Fibroblast of villous mesenchyme (primary cell): ENCODE measurements around the gene CEP112. TPM values are rescaled to one million over a fixed set of nuclear protein-coding genes. Genes with fewer than 3 reads are reported as not detected.

ENCODE experiments used
- DNase-seq: peaks from one replicate; pipeline ENCODE4 v3.0.0-alpha.2; 2010; ENCODE audit warnings: low read depth
- H3K4me3 ChIP-seq: 2 replicates; pipeline ENCODE4 v1.5.1; 2011; ENCODE audit warnings: low read depth, mild to moderate bottlenecking, low read length
- total RNA-seq: library from RNA; depleted of rRNA; stranded (reverse); fragments of >200 nt; gene quantifications from 2 replicates; pipeline ENCODE4 v1.2.3, GENCODE V29; 2012
- TF ChIP-seq, protein P1 (sequence below): IDR thresholded peaks from 2 replicates; pipeline ENCODE4 v1.5.1; 2012; ENCODE audit warnings: low read depth, mild to moderate bottlenecking, low read length; ENCODE audit not compliant: insufficient read depth

CEP112 gene
- total RNA-seq, 1 donor = 10.8 TPM

- DNase-seq = peak; percentile 44
- H3K4me3 ChIP-seq = peak overlapping the region; percentile 44
- TF ChIP-seq, protein P1, sequence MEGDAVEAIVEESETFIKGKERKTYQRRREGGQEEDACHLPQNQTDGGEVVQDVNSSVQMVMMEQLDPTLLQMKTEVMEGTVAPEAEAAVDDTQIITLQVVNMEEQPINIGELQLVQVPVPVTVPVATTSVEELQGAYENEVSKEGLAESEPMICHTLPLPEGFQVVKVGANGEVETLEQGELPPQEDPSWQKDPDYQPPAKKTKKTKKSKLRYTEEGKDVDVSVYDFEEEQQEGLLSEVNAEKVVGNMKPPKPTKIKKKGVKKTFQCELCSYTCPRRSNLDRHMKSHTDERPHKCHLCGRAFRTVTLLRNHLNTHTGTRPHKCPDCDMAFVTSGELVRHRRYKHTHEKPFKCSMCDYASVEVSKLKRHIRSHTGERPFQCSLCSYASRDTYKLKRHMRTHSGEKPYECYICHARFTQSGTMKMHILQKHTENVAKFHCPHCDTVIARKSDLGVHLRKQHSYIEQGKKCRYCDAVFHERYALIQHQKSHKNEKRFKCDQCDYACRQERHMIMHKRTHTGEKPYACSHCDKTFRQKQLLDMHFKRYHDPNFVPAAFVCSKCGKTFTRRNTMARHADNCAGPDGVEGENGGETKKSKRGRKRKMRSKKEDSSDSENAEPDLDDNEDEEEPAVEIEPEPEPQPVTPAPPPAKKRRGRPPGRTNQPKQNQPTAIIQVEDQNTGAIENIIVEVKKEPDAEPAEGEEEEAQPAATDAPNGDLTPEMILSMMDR = no peak
These were observed 597.8 kb downstream of the CEP112 start for GRCh38 chr17:65593855-65594845.

DNA sequence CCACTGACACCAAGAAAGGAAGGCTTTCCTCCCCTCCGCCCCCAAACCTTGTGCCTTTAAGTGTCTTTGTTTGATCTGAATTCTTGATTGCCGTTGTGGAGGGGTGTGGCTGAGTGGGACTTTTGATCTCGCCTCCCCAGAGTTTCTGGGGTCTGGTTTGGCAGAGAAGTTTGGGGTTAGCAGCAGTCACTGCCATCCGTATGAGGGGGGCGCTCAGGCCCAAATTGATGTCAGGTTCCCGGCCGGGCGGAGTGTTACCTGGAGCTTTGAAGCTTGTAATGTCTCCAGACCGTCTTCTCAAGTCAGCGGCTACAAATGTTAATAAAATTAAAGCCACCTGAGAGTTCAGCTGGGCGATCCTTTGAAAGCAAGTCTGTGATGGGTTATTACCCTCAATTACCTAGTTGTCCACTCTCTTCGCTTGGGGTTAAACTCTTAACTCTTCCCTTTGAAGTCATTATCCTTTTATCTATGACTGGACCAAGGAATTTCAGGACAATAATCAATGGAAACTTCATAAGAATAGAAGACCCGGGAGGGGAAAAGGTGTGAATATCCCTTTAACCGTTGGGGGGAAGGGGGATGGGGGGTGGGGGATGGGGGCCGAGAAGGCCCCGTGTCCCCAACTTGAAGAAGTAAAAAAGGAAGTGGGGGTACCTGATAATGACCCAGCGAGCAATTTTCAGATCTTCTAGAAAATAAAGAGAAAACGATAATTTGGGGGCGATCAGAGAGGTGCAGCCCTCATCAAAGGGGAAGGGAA lies 598.7 kb downstream of the CEP112 start:
- TF ChIP-seq, protein P1 = no peak
- peak overlapping the region; percentile 44 for H3K4me3 ChIP-seq
- DNase-seq = no peak

DNA sequence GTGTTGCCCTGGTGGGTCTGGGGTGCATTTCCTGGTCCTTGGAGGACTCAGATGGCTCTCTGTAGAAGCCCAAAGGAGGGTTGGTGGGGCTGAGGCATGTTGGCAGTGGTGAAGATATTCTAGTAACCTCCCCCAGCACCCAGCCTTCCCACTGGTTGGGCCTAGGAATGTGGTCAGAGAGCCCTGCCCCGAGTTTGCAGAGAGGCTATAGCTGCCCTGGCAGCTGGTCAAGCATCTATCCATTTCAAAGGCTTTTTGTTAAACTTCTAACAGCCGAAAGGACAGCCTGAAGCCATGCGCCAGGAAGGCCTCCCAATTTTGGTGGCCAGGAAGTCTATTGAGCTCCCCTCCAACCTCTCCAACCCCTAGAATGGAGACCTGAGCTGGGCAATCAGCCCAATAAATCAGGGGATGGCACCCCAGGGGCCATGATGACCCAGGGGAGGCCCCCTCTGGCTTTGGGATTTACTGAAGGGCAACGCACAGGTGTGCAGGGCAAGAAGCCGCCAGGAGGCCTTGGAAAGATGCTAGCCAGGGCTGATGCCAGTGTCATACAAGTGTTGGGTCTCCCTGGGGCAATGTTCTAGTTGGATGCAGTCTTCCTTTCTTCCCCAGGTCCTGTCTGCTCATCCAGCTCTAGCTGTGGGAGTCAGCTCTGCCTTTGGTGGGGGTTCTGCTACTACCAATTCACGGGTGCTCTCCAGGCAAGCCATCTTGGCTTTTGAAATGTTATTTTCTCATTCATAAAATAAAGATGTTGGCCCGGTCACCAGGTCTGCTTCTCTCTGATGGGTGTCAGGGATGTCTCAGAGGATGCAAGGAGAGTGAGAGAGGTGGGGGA lies 599.6 kb downstream of the CEP112 start:
- TF ChIP-seq, protein P1 = no peak
- DNase-seq = no peak
- H3K4me3 ChIP-seq = no peak overlapping the region

DNA sequence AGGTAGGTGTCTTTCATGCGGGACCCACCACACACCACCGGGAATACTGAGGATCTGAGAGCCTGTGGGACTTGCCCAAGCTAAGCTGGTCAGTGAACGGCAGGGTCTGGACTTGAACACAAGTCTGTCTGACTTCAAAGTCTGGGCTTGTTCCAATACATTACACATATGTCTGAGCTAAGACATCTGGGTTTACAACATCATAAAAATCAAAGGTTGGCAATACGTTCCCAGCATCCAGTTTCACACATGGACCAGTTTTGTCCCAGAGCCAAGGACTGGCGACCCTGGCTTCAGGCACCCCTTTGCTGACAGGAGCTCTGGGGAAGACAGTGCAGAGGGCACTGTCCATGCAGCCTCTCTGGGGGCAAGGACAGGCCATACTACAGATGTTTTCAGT lies 602.6 kb downstream of the CEP112 start:
- no peak overlapping the region for H3K4me3 ChIP-seq
- TF ChIP-seq, protein P1 = no peak
- peak; percentile 46 for DNase-seq

DNA sequence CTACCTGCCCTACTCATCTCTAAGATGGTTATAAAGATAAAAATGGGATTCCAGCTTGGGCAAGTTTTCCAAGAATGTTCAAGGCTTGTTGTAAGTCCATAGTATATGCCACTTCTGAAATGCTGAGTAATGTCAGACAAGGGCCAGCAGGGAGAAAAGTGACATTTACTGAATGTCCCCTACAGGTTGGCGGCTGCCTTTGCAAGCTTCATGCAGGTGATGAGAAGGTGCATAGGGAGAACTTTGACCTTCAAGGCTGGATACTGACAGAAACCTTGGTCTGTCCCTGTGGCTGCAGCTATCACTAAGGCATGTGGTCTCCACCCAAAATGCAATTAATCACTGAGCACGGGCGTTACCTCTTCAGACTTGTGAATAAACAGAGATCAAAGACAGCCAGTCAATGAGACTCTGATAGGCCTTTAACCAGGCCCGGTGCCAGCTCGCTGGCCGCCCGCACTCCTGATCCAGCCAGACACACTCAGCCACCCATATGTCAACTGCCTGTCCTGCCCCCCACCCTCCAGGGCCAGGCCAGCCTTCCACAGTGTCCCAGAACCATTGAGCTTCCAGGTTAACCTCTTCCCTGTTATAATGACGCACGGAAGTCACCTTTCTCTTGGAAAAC lies 603.6 kb downstream of the CEP112 start:
- no peak overlapping the region for H3K4me3 ChIP-seq
- TF ChIP-seq, protein P1 = no peak
- peak; percentile 10 for DNase-seq
